Epithelial cell of esophagus (primary cell): Measurements from ENCODE around the gene UCK2.

Experiments used
- DNase-seq: peaks from one replicate; pipeline ENCODE4 v3.0.0; 2010; ENCODE audit warnings: low read depth
- H3K4me3 ChIP-seq: 2 replicates; pipeline ENCODE4 v1.5.1; 2011; ENCODE audit warnings: mild to moderate bottlenecking, low read length, control low read depth
- CTCF ChIP-seq: IDR thresholded peaks from 2 replicates; pipeline ENCODE4 v1.5.1; 2011; ENCODE audit warnings: low read depth, mild to moderate bottlenecking, low read length, control low read depth, inconsistent platforms; ENCODE audit not compliant: insufficient read depth; ENCODE audit errors: missing control alignments

Gene UCK2

GRCh38 chr1:165949335-165950130, 122.1 kb downstream of the UCK2 start:
- TF ChIP-seq CTCF = no peak
- H3K4me3 ChIP-seq = no peak overlapping the region
- DNase-seq = no peak

DNA sequence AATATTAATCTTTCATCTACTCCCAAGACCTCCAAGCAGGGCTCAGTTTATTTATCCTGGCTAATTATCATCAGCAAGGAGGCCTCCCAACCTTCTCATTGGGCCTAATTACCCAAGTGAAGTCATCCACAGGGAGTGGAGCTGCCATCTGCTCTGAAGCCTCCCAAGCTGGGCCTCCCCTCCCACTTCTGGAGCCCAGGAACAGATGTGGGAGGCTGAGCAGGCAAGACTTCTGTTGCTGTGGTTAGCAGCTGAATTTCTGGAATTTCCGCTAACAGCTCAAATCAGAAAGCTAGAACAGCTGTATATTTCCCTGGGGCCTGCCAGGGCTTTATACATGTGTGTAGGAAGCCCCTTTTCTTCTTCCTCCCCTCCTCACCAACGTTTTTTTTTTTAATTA, 127.5 kb downstream of the UCK2 start:
- DNase-seq = no peak
- no peak overlapping the region for H3K4me3 ChIP-seq
- no peak for TF ChIP-seq CTCF

GRCh38 chr1:165958306-165958705, 130.9 kb downstream of the UCK2 start:
- no peak for TF ChIP-seq CTCF
- no peak for DNase-seq
- H3K4me3 ChIP-seq = no peak overlapping the region

DNA sequence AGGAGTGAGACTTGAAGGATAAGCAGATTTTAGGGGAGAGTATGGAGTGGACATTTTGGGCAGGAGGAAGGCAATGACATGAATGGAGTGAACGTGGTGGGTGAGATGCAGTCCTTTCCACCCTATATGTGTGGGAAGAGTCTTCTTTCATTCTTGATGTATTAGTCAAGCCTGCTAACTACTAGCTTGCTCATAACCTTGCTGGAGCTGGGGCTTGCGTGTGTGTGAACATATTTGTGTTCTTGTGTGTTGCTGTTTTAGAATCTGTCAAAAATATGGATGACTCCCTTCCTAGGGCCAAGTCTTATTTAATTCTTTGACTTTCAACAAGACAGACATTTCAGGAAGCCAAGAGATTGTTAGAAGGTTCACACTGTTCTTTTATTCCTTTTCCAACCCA, 132.7 kb downstream of the UCK2 start:
- DNase-seq = no peak
- TF ChIP-seq CTCF = no peak
- no peak overlapping the region for H3K4me3 ChIP-seq

- H3K4me3 ChIP-seq = no peak overlapping the region
- no peak for DNase-seq
- TF ChIP-seq CTCF = no peak
Observed at GRCh38 chr1:165960881-165961280, 133.5 kb downstream of the UCK2 start.
